B cell (primary cell): ENCODE results near the gene TSSK2. TPM values are rescaled to one million over a fixed set of nuclear protein-coding genes. Genes with fewer than 3 reads are reported as not detected.

Experiments used
- ATAC-seq: fragments of 200-7000 bp; cut with Tn5 transposase; one replicate; pipeline ENCODE4 v1.10.0; 2021; ENCODE audit warnings: low read depth, mild to moderate bottlenecking, moderate number of reproducible peaks, moderate library complexity
- CTCF ChIA-PET: fragments of 350-600 bp; sonication (Branson Sonifier 250); formaldehyde crosslinking; loops from one replicate; lab custom pipeline; 2021; ENCODE audit warnings: antibody characterized with exemption, inconsistent platforms; lab: Charles Lee
- POLR2A ChIA-PET: fragments of 350-600 bp; sonication (Branson Sonifier 250); formaldehyde crosslinking; loops from one replicate; lab custom pipeline; 2021; ENCODE audit warnings: antibody characterized with exemption; lab: Charles Lee
- DNase-seq: peaks from one replicate; pipeline ENCODE4 v3.0.0; 2013
- H2AFZ ChIP-seq: 2 replicates; pipeline ENCODE4 v1.6.1; 2012; ENCODE audit warnings: mild to moderate bottlenecking, low read depth, low read length; ENCODE audit not compliant: insufficient read depth, poor library complexity, severe bottlenecking
- H3K27ac ChIP-seq, 2 donors: 1 replicate in 1 of 2; 2 replicates in 1 of 2; pipeline ENCODE4 v1.5.1; 2012 to 2013; ENCODE audit warnings: low read length in 2 of 2, mild to moderate bottlenecking in 2 of 2, moderate library complexity in 1 of 2
- H3K27me3 ChIP-seq, 4 experiments: fragments of 200-600 bp in 1 of 4; sonication (generic) in 1 of 4; replicated peaks in 1 of 4; 1 replicate in 2 of 4; 2 replicates in 2 of 4; pipeline versions ENCODE4 v1.6.1 to v1.7.0; 2013 to 2016; ENCODE audit warnings: low read length in 3 of 4, mild to moderate bottlenecking in 2 of 4, mixed read lengths in 1 of 4, moderate library complexity in 1 of 4; ENCODE audit not compliant: insufficient read depth in 4 of 4, control insufficient read depth in 3 of 4; ENCODE audit errors: control extremely low read depth in 1 of 4
- H3K36me3 ChIP-seq, 2 experiments: replicated peaks in 1 of 2; 1 replicate in 1 of 2; 2 replicates in 1 of 2; pipeline versions ENCODE4 v1.6.1 to v1.7.1; 2013; ENCODE audit warnings: low read length in 1 of 2; ENCODE audit not compliant: insufficient read depth in 2 of 2, control insufficient read depth in 1 of 2; ENCODE audit errors: control extremely low read depth in 1 of 2, extremely low read depth in 1 of 2
- H3K4me1 ChIP-seq, 2 donors: fragments of 200-600 bp in 1 of 2; sonication (generic) in 1 of 2; 1 replicate in 1 of 2; 2 replicates in 1 of 2; pipeline versions ENCODE4 v1.5.1 to v1.6.1; 2013 to 2017; ENCODE audit warnings: low read length in 2 of 2; ENCODE audit not compliant: control insufficient read depth in 2 of 2, insufficient read depth in 2 of 2
- H3K4me2 ChIP-seq: replicated peaks from 2 replicates; pipeline ENCODE3; 2012; ENCODE audit warnings: mild to moderate bottlenecking, low read depth, low read length; ENCODE audit not compliant: poor library complexity, severe bottlenecking
- H3K4me3 ChIP-seq, 5 experiments: fragments of 200-600 bp in 1 of 5; sonication (generic) in 1 of 5; 1 replicate in 3 of 5; 2 replicates in 2 of 5; pipeline versions ENCODE4 v1.5.1 to v1.7.0; 2011 to 2016; ENCODE audit warnings: low read length in 4 of 5, mild to moderate bottlenecking in 4 of 5, low read depth in 2 of 5, control low read depth in 1 of 5, moderate library complexity in 1 of 5; ENCODE audit not compliant: insufficient read depth in 1 of 5; ENCODE audit errors: control extremely low read depth in 1 of 5, extremely low read depth in 1 of 5
- H3K79me2 ChIP-seq: fragments of 200-600 bp; sonication (generic); one replicate; pipeline ENCODE4 v1.6.0; 2016; ENCODE audit warnings: low read length; ENCODE audit not compliant: control insufficient read depth, insufficient read depth
- H3K9ac ChIP-seq: fragments of 200-600 bp; sonication (generic); 2 replicates; pipeline ENCODE4 v1.6.1; 2017; ENCODE audit warnings: mild to moderate bottlenecking, low read length, moderate library complexity
- H3K9me3 ChIP-seq, 3 donors: one replicate each; pipeline versions ENCODE4 v1.6.1 to v1.7.1; 2013; ENCODE audit warnings: low read length in 2 of 3; ENCODE audit not compliant: control insufficient read depth in 2 of 3, insufficient read depth in 1 of 3; ENCODE audit errors: control extremely low read depth in 1 of 3
- H4K20me1 ChIP-seq: 2 replicates; pipeline ENCODE4 v1.6.0; 2012; ENCODE audit warnings: mild to moderate bottlenecking, low read length; ENCODE audit not compliant: insufficient read depth, control insufficient read depth, poor library complexity, severe bottlenecking
- H3K27ac Mint-ChIP-seq: one replicate; pipeline ENCODE4 v1.8.0; 2021; ENCODE audit warnings: mixed read lengths
- H3K27me3 Mint-ChIP-seq: one replicate; pipeline ENCODE4 v1.8.0; 2021; ENCODE audit warnings: mixed read lengths
- H3K4me1 Mint-ChIP-seq: one replicate; pipeline ENCODE4 v1.8.0; 2021; ENCODE audit warnings: mixed read lengths
- H3K4me3 Mint-ChIP-seq: one replicate; pipeline ENCODE4 v1.8.0; 2021; ENCODE audit warnings: mixed read lengths
- H3K9me3 Mint-ChIP-seq: one replicate; pipeline ENCODE4 v1.8.0; 2022; ENCODE audit warnings: mixed read lengths; ENCODE audit not compliant: insufficient read depth
- CTCF ChIP-seq: fragments of 200-600 bp; IDR thresholded peaks from one replicate; pipeline ENCODE4 v1.8.0; 2022; ENCODE audit warnings: antibody characterized with exemption, mild to moderate bottlenecking
- EZH2 ChIP-seq: IDR thresholded peaks from 2 replicates; pipeline ENCODE4 v1.6.1; 2012; ENCODE audit warnings: borderline replicate concordance, low read depth, mild to moderate bottlenecking, moderate library complexity, low read length; ENCODE audit not compliant: insufficient read depth, poor library complexity, severe bottlenecking
- WGBS: methylation state at CpG from one replicate; pipeline ENCODE4 v1.1.5; 2013; ENCODE audit warnings: missing lambda C conversion rate; ENCODE audit not compliant: insufficient coverage; 5-methylcytosine and 5-hydroxymethylcytosine counted together
- intact Hi-C: fragments of 100-400 bp; cut with micrococcal nuclease; formaldehyde crosslinking; loops from one replicate; pipeline ENCODE4 v1.10.0; 2022
- polyA plus RNA-seq: library from polyadenylated mRNA; depleted of rRNA; stranded (reverse); fragments of >200 nt; gene quantifications from 2 replicates; pipeline ENCODE4 v1.2.3, GENCODE V29; 2012
- total RNA-seq, 2 donors: library from RNA; stranded (reverse); fragments of 120-200 nt in 1 of 2; gene quantifications; 1 replicate in 1 of 2; 2 replicates in 1 of 2; pipeline versions ENCODE4 v1.2.3 to v1.2.4, GENCODE V29; 2013 to 2022

TSSK2 gene
- total and polyA plus RNA-seq, 2 donors (not counting 1 experiment from before 2014, with no cell fraction given) = 0.15 TPM; not detected in 1

GRCh38 chr22:19122752-19123492 is 8.2 kb upstream of the TSSK2 start:
- Histone ChIP-seq H3K79me2 (peaks cover 48% of the 10 kb centered on the region), H3K4me1 (peaks cover 39 to 42% of the 10 kb centered on the region in 2 donors), H3K9ac (peak overlapping the region; percentile 82), H2AFZ (peak overlapping the region; percentile 96), H3K36me3 (no peaks in the 10 kb centered on the region), H3K9me3 (no peaks in the 10 kb centered on the region), H3K27me3 (no peaks in the 10 kb centered on the region), H3K4me2 (peak overlapping the region; percentile 88), H3K27ac (peak overlapping the region in 1 of 2 donors; percentile 46), H3K4me3 (peak overlapping the region in 4 of 5 experiments; percentile 46 to 85 (median 54)), H4K20me1 (peaks cover 38% of the 10 kb centered on the region)
- no peaks in the 10 kb centered on the region for H3K9me3 Mint-ChIP-seq
- WGBS = 30% methylated on average over 24 of the region's 27 CpGs
- POLR2A ChIA-PET = interaction anchor here (0.6 to 1.8 kb wide), 5 partner anchors 22 to 1387 kb away, joined by 3 to 20 read pairs (median 3); partner anchors contain the start of genes CDC45, DGCR6 and ESS2
- no peak for ATAC-seq
- H3K4me3 Mint-ChIP-seq = peak overlapping the region; percentile 91
- peaks cover 38% of the 10 kb centered on the region for H3K4me1 Mint-ChIP-seq
- no peak for TF ChIP-seq CTCF
- no peak for TF ChIP-seq EZH2
- no peak for DNase-seq
- no peaks in the 10 kb centered on the region for H3K27me3 Mint-ChIP-seq
- intact Hi-C loops = loop anchor here (1.0 to 5.0 kb wide), 7 partner anchors 14 to 994 kb away; partner anchors contain the start of genes C22orf39, CDC45, CLTCL1 and ESS2
- peak overlapping the region; percentile 82 for H3K27ac Mint-ChIP-seq
- CTCF ChIA-PET = interaction anchor here (1.4 to 2.8 kb wide), 3 partner anchors 11 to 22 kb away, joined by 3 to 9 read pairs (median 4); partner anchors contain the start of gene ESS2

GRCh38 chr22:19123936-19124335 is 7.2 kb upstream of the TSSK2 start:
- CTCF ChIA-PET = interaction anchor here (0.9 to 1.4 kb wide), 2 partner anchors 12 to 56 kb away, joined by 3 to 4 read pairs; no protein-coding TSS in a partner anchor
- Histone ChIP-seq H3K27ac (no peak overlapping the region), H3K9ac (no peak overlapping the region), H3K4me2 (no peak overlapping the region), H3K79me2 (peaks cover 38% of the 10 kb centered on the region), H3K4me1 (peaks cover 29 to 32% of the 10 kb centered on the region in 2 donors), H4K20me1 (peaks cover 28% of the 10 kb centered on the region), H3K4me3 (no peak overlapping the region), H3K27me3 (no peaks in the 10 kb centered on the region), H3K36me3 (no peaks in the 10 kb centered on the region), H2AFZ (no peak overlapping the region), H3K9me3 (no peaks in the 10 kb centered on the region)
- POLR2A ChIA-PET = interaction anchor here (0.6 kb wide), 1 partner anchor 500 kb away, joined by 8 read pairs; no protein-coding TSS in a partner anchor
- Mint-ChIP-seq H3K9me3 (no peaks in the 10 kb centered on the region), H3K4me3 (no peak overlapping the region), H3K4me1 (peaks cover 29% of the 10 kb centered on the region), H3K27me3 (no peaks in the 10 kb centered on the region), H3K27ac (no peak overlapping the region)
- TF ChIP-seq CTCF (no peak), EZH2 (no peak)
- DNase-seq (no peak), ATAC-seq (no peak)
- intact Hi-C loops = loop anchor here (2.0 to 5.0 kb wide), 2 partner anchors 323 to 993 kb away; partner anchors contain the start of genes C22orf39, RANBP1 and TRMT2A
- WGBS = 93% methylated on average over 4 of the region's 4 CpGs
